Endothelial cell of umbilical vein (primary cell): ENCODE data around the gene NF1. TPM values are rescaled to one million over a fixed set of nuclear protein-coding genes. Genes with fewer than 3 reads are reported as not detected.

Experiments
- BruUV-seq: library from RNA; stranded (reverse); fragments of 400-500 nt; replicated peaks from 2 replicates; lab custom pipeline; 2021; lab: Mats Ljungman, UMichigan
- CTCF ChIA-PET: fragments of 300-600, 350-600 bp; sonication (Branson Sonifier 250); formaldehyde crosslinking; loops from one replicate; lab custom pipeline; 2021; ENCODE audit warnings: antibody characterized with exemption, inconsistent platforms; lab: Charles Lee
- POLR2A ChIA-PET: fragments of 300-600, 350-600 bp; sonication (Branson Sonifier 250); formaldehyde crosslinking; loops from one replicate; lab custom pipeline; 2021; ENCODE audit warnings: antibody characterized with exemption, inconsistent platforms; lab: Charles Lee
- DNase-seq: peaks from one replicate; pipeline ENCODE4 v3.0.0-alpha.2; 2011; ENCODE audit warnings: low read depth, low spot score
- FAIRE-seq: peaks from 2 replicates; lab custom pipeline; 2011; peaks lifted over from hg19 to GRCh38; lab: Jason Lieb, UNC
- H2AFZ ChIP-seq: 2 replicates; pipeline ENCODE4 v1.6.0; 2012; ENCODE audit warnings: low read depth, low read length, control low read depth, inconsistent platforms
- H3K27ac ChIP-seq: 2 replicates; pipeline ENCODE4 v1.5.1; 2011; ENCODE audit warnings: low read depth, mild to moderate bottlenecking, control low read depth, low read length, moderate library complexity; ENCODE audit not compliant: insufficient read depth
- H3K27me3 ChIP-seq, 2 experiments: 2 replicates each; pipeline versions ENCODE4 v1.6.0 to v1.6.1; 2011; ENCODE audit warnings: low read length in 2 of 2, mixed read lengths in 1 of 2; ENCODE audit not compliant: control insufficient read depth in 2 of 2, insufficient read depth in 2 of 2
- H3K36me3 ChIP-seq, 2 experiments: 2 replicates in 1 of 2; 3 replicates in 1 of 2; pipeline ENCODE4 v1.5.1; 2011; ENCODE audit warnings: low read length in 2 of 2, mild to moderate bottlenecking in 1 of 2, moderate library complexity in 1 of 2; ENCODE audit not compliant: control insufficient read depth in 2 of 2, insufficient read depth in 2 of 2; ENCODE audit errors: extremely low read depth in 1 of 2
- H3K4me1 ChIP-seq: 3 replicates; pipeline ENCODE4 v1.5.1; 2011; ENCODE audit warnings: mild to moderate bottlenecking, low read length; ENCODE audit not compliant: control insufficient read depth, insufficient read depth; ENCODE audit errors: extremely low read depth
- H3K4me2 ChIP-seq: 2 replicates; pipeline ENCODE4 v1.6.1; 2011; ENCODE audit warnings: low read length, control low read depth, mixed read lengths; ENCODE audit not compliant: insufficient read depth
- H3K4me3 ChIP-seq, 3 experiments: fragments of 200-600 bp in 1 of 3; sonication (generic), shearing (Covaris generic) in 1 of 3; replicated peaks in 1 of 3; 2 replicates each; pipeline ENCODE4 v1.5.1; 2011 to 2016; ENCODE audit warnings: control low read depth in 3 of 3, low read length in 3 of 3, mild to moderate bottlenecking in 2 of 3, inconsistent platforms in 1 of 3, low read depth in 1 of 3, moderate library complexity in 1 of 3; ENCODE audit not compliant: insufficient read depth in 1 of 3
- H3K79me2 ChIP-seq: 2 replicates; pipeline ENCODE4 v1.6.0; 2012; ENCODE audit warnings: low read length, inconsistent platforms; ENCODE audit not compliant: control insufficient read depth, insufficient read depth
- H3K9ac ChIP-seq: replicated peaks from 2 replicates; pipeline ENCODE3; 2011; ENCODE audit warnings: low read length, control low read depth; ENCODE audit not compliant: insufficient read depth; ENCODE audit errors: extremely low read depth
- H3K9me1 ChIP-seq: replicated peaks from 3 replicates; pipeline ENCODE4 v1.6.0; 2011; ENCODE audit warnings: mild to moderate bottlenecking, low read length; ENCODE audit not compliant: control insufficient read depth, insufficient read depth; ENCODE audit errors: extremely low read depth
- H3K9me3 ChIP-seq: replicated peaks from 2 replicates; pipeline ENCODE4 v1.5.1; 2012; ENCODE audit warnings: low read length, inconsistent platforms; ENCODE audit not compliant: control insufficient read depth, insufficient read depth
- H4K20me1 ChIP-seq: replicated peaks from 2 replicates; pipeline ENCODE3; 2011; ENCODE audit warnings: mild to moderate bottlenecking, low read length; ENCODE audit not compliant: control insufficient read depth, insufficient read depth; ENCODE audit errors: extremely low read depth
- CTCF ChIP-seq, 2 donors: IDR thresholded peaks; 1 replicate in 1 of 2; 2 replicates in 1 of 2; pipeline ENCODE4 v1.5.1; 2011; ENCODE audit warnings: low read length in 2 of 2, mild to moderate bottlenecking in 2 of 2, moderate library complexity in 2 of 2, control low read depth in 1 of 2, inconsistent platforms in 1 of 2, low read depth in 1 of 2; ENCODE audit not compliant: insufficient read depth in 1 of 2; ENCODE audit errors: extremely low read depth in 1 of 2
- EZH2 ChIP-seq: IDR thresholded peaks from 2 replicates; pipeline ENCODE4 v1.6.1; 2012; ENCODE audit warnings: borderline replicate concordance, low read depth, mild to moderate bottlenecking, moderate library complexity, low read length, inconsistent platforms; ENCODE audit not compliant: severe bottlenecking
- FOS ChIP-seq: IDR thresholded peaks from 2 replicates; pipeline ENCODE4 v1.6.1; 2011; ENCODE audit warnings: mild to moderate bottlenecking, low read length, moderate library complexity, borderline replicate concordance; ENCODE audit not compliant: insufficient read depth
- GATA2 ChIP-seq: IDR thresholded peaks from 2 replicates; pipeline ENCODE4 v1.7.0; 2011; ENCODE audit warnings: low read depth, mild to moderate bottlenecking, moderate library complexity, mixed read lengths, low read length; ENCODE audit not compliant: insufficient read length, insufficient read depth
- JUN ChIP-seq: IDR thresholded peaks from 2 replicates; pipeline ENCODE4 v1.6.1; 2011; ENCODE audit warnings: borderline replicate concordance, low read depth; ENCODE audit not compliant: insufficient read length, insufficient read depth
- MYC ChIP-seq: IDR thresholded peaks from one replicate; pipeline ENCODE4 v1.6.1; 2011; ENCODE audit warnings: mild to moderate bottlenecking, low read depth, low read length
- POLR2A ChIP-seq: IDR thresholded peaks from 2 replicates; pipeline ENCODE4 v1.6.1; 2012; ENCODE audit warnings: low read depth, mild to moderate bottlenecking, control low read depth, low read length
- POLR2AphosphoS5 ChIP-seq: IDR thresholded peaks from 2 replicates; pipeline ENCODE4 v1.6.1; 2012; ENCODE audit warnings: low read depth, mild to moderate bottlenecking, control low read depth, low read length, moderate library complexity; ENCODE audit not compliant: insufficient read depth
- dilution Hi-C: fragments of 300-500 bp; cut with MboI; formaldehyde crosslinking; loops from one replicate; pipeline ENCODE4 v1.15.0; 2019; ENCODE audit warnings: low sequenced_read_pairs; ENCODE audit not compliant: extremely low pct_ligation_motif_present
- intact Hi-C: fragments of 100-400 bp; cut with micrococcal nuclease; formaldehyde crosslinking; loops from one replicate; pipeline ENCODE4 v1.10.0; 2022
- polyA plus RNA-seq, 4 experiments: library from polyadenylated mRNA; depleted of rRNA in 3 of 4; stranded (reverse) in 3 of 4; unstranded in 1 of 4; fragments of >200 nt; gene quantifications; 2 replicates each; pipeline versions ENCODE4 v1.2.1 to v1.2.3, GENCODE V29; 2011 to 2012; ENCODE audit warnings: missing spikeins in 1 of 4
- total RNA-seq: library from RNA; stranded (reverse); gene quantifications from 2 replicates; pipeline ENCODE4 v1.2.3, GENCODE V29; 2021
- TF ChIP-seq, protein P1 (sequence below): IDR thresholded peaks from 2 replicates; pipeline ENCODE4 v1.6.1; 2011; ENCODE audit not compliant: insufficient read depth, insufficient read length

Gene NF1
- total and polyA plus RNA-seq, 2 donors (not counting 3 experiments of a cell fraction or from before 2014, with no cell fraction given), result 13.7 to 42.4 TPM

DNA sequence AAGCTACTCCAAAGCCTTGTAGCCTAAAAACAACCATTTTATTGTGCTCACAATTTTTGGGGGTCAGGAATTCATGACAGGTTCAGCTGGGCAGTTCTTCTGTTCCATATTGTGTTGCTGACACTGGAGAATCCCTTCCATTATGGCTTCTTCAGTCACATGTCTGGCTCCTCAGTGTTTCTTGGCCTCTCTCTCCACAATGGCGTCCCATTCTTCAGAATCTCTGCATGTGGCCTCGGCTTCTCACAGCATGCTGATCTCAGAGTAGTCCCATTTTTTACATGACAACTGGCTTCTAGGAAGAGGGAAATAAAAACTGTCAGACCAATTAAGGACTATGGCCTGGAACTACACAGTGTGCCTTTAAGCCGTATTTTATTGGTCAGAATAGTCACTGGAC is 49.7 kb downstream of the NF1 start:
- TF ChIP-seq, protein P1, sequence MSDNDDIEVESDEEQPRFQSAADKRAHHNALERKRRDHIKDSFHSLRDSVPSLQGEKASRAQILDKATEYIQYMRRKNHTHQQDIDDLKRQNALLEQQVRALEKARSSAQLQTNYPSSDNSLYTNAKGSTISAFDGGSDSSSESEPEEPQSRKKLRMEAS, result no peak
- TF ChIP-seq MYC, result no peak
- no peak for TF ChIP-seq FOS
- no peak for TF ChIP-seq POLR2AphosphoS5
- TF ChIP-seq POLR2A, result no peak
- TF ChIP-seq CTCF (IDR thresholded peaks at IDR 0.05; ENCODE audit: extremely low read depth in 1 of 2, insufficient read depth in 1 of 2, low read depth in 1 of 2, low read length in 2 of 2), result no peak
- TF ChIP-seq EZH2, result no peak
- TF ChIP-seq JUN, result no peak
- no peak for TF ChIP-seq GATA2
- Histone ChIP-seq H3K4me2 (no peak overlapping the region), H3K9me1 (no peaks in the 10 kb centered on the region), H3K36me3 (no peaks in the 10 kb centered on the region), H3K9me3 (no peaks in the 10 kb centered on the region), H4K20me1 (no peaks in the 10 kb centered on the region), H3K4me1 (no peaks in the 10 kb centered on the region), H3K9ac (no peak overlapping the region), H3K4me3 (no peak overlapping the region), H3K79me2 (peaks cover 15% of the 10 kb centered on the region), H2AFZ (no peak overlapping the region), H3K27ac (no peak overlapping the region), H3K27me3 (no peaks in the 10 kb centered on the region)
- intact Hi-C loops (no loop called here), dilution Hi-C loops (no loop called here)
- POLR2A ChIA-PET, result no interaction called here
- BruUV-seq, result no TSS peak
- no peak for DNase-seq
- CTCF ChIA-PET, result interaction anchor here (1.1 kb wide), 1 partner anchor 12 kb away, joined by 3 read pairs; no protein-coding TSS in a partner anchor
- FAIRE-seq, result no peak
